GM19239 (cell line): ENCODE measurements around the gene FGF10.

ENCODE experiments used
- DNase-seq: peaks from one replicate; pipeline ENCODE4 v3.0.0; 2011; ENCODE audit warnings: low spot score; ENCODE audit not compliant: insufficient read length
- FAIRE-seq: peaks from 2 replicates; lab custom pipeline; 2011; peaks lifted over from hg19 to GRCh38; lab: Jason Lieb, UNC

The FGF10 gene

DNA sequence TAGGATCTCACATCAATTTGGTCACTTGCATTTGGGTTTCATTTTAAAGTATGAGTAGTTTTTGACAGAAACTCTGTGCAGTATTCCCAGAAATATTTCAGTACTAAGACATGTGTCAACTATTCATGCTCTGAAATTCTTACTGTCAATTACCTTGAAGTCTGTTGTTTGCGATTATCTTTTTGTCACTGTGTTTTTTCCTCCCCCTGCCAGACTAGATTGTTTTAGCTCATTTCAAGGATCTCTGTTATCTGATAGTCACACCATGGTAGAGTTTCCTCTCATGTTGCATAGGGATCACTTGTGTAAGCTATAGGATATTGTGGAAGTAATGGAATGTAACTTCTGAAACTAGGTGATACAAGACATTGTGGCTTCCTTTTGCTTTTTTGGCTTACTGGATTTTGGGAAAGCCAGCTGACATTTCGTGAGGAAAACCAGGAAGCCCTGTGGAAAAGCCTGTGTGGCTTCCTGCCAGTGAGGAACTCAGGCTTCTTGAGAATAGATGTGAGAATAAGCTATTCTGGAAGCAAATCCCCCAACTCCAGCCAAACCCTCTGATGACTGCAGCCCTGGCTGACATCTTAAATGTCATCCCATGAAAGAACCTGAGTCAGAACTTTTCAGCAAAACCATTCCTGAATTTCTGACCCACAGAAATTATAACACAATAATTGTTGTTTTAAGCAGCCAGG, 122.2 kb downstream of the FGF10 start:
- FAIRE-seq (no peak), DNase-seq (no peak)

DNA sequence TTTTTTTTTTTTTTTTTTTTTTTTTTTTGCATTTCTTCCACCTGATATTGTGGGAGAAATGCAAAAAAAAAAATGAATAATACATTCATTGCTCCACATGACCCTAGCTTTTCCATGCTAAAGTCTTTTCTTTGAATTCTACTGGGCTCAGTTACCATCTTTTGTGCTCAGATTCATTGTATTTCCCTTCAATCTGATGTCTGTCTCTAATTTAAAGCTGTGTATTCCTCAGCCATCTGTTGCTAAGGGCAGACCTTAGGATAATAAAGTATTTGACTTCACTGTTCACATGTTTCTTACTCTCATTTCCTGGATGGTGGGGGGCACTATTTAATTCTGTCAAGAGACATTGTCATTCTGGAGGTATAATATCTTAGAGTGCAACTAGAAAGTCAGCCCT, 123.5 kb downstream of the FGF10 start:
- FAIRE-seq (no peak), DNase-seq (no peak)

DNA sequence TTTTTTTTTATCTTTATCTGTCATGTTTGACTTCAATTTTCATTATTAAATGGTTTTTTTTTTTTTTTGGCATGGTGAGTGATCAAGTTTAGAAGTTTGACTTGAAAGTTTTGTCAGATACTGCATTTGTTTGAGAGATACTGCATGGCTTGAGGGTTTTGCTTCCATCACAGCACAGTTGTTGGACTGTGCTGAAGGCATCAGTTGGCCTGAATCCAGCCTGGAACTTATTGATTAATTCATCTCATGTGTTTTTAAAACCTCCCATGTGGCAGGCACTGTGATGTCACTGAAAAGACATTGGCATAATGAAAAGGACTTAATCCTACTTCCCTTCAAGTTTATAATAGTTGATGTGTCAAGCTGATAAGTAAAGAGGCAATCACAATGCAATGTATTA, 128.4 kb downstream of the FGF10 start:
- FAIRE-seq, result no peak
- DNase-seq, result no peak

DNA sequence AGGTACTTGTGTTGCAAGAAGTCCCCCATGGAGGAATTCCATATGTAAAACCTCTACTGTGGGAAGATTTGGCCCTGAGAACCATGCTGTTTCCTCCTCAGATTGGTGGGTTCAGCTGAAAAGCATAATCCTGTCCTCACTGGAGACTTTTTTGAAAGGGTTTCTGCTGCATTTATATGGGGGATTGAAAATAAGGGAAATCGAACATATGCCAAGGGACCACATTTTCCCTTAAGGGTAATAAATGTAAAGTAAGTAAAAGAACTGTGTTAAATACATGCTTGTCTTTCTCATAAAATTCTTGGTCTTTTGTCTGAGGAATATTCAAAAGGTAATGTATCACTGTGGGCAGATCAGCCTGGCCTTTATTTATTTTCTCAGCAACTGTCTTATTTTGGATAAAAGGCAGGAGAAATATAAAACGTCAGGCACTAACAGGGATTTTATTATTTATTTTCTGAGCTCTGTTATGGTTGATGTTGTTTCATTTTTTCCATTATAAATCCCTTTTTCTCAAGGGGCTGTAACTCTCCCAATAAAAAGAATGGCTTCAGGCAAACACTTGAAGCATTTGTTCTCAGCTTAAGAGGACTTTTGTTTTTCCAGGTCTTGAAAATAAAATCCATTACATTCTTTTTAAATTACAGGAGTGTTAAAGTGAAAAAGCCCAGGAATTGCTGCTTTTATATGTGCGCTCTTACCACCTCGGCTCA, 131.4 kb downstream of the FGF10 start:
- DNase-seq, result no peak
- no peak for FAIRE-seq

DNA sequence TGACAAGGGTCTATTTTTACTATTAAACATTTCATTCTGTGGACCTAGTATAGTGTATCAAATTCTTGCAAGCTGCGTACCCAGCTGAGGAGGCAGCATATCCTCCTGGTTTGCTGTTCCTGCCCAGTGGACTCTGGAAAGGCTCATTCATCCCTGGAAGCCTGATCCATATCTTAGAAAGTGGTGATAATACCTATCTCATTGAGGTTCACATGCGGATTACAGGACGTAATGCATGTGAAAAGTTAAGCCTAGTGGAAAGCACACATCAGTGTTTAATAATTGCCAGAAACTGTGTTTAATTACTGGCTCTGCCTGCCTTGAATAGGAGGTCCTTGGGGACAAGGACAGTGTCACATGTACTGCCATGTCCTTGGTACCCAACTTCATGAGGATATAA, 132.0 kb downstream of the FGF10 start:
- FAIRE-seq, result no peak
- no peak for DNase-seq
